Stimulated activated CD8-positive, alpha-beta memory T cell treated with anti-CD3 and anti-CD28 coated beads, Interleukin-2, amount 100 ng/mL, for 48 hours (primary cell): ENCODE results near the gene OR6T1.

Source experiments
- DNase-seq, 2 donors: peaks; one replicate each; pipeline ENCODE4 v3.0.0-alpha.2; 2020; ENCODE audit warnings: low read depth in 2 of 2

The OR6T1 gene, protein sequence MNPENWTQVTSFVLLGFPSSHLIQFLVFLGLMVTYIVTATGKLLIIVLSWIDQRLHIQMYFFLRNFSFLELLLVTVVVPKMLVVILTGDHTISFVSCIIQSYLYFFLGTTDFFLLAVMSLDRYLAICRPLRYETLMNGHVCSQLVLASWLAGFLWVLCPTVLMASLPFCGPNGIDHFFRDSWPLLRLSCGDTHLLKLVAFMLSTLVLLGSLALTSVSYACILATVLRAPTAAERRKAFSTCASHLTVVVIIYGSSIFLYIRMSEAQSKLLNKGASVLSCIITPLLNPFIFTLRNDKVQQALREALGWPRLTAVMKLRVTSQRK

DNA sequence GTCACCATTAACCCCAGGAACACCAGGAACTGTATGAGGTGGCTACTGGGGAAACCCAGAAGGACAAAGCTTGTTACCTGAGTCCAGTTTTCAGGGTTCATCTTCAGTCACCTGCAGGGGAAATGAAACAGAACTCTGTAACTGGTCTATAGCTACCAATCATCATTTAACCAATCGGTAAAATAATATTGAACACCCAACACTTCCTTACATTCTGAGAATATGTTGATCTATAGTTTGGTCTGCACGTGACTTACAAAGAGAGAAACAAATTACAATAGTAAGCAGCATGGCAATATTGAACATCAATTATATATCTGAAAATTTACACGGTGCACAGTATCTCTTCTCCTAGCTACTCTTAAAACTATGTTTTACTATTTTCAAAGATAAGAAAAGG lies at the start of gene OR6T1:
TSS of gene OR6T1 (minus strand) at position 101 of the 400 bp plus-strand sequence. CDS start at position 101, 0 bp downstream.
- DNase-seq, result no peak

DNA sequence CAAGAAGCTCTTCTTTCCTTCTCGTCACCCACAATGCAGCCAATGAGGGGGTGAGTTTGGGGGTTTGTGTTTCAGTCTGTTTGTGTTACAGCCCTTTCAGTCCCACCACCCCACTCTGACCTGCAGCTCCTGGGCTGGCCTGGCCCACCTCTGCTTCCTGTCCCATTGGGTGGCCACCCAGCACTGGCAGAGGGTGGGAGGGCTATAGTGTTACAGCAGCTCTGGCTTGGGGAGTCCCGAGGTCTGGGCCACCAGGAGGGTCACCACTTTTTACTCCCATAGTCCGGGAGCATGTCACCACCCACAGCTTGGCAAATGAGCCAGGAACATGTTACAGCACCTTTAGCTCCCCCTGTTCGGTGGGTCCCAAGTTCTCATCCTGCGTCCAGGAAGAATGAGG lies 35.7 kb upstream of the OR6T1 start:
- DNase-seq, result no peak

DNA sequence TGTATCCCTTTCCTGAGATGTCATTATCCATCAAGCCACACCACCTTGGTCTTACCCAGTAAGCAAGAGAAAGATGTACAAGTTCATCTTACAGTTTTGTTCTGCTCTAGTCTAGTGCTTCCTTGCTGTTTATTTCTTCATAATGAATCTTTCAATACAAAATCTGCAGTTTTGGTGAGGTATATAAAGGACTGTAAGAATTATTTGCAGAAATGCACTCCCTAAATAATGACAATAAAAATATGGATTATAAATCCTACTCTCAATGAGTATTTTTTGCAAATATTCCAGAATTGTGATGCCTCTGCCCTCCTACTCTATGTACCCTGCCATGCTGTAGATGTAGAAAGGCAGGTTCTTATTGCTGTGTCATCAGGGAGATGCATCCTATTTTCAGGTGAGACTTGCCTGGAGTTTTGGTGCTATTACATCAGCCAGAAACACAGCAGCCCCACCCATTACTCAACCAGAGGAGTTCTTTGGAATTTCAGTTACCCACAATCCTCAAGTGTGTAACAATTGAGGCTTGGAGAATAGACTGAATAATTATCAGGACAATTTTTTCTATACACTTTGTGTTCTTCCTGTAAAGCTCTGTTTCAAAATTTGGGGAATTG lies 34.2 kb upstream of the OR6T1 start, which contains the start of gene OR10S1:
TSS of gene OR10S1 (minus strand) at position 51 of the 617 bp plus-strand sequence. CDS start 117 bp downstream, outside the sequence.
- no peak for DNase-seq

DNA sequence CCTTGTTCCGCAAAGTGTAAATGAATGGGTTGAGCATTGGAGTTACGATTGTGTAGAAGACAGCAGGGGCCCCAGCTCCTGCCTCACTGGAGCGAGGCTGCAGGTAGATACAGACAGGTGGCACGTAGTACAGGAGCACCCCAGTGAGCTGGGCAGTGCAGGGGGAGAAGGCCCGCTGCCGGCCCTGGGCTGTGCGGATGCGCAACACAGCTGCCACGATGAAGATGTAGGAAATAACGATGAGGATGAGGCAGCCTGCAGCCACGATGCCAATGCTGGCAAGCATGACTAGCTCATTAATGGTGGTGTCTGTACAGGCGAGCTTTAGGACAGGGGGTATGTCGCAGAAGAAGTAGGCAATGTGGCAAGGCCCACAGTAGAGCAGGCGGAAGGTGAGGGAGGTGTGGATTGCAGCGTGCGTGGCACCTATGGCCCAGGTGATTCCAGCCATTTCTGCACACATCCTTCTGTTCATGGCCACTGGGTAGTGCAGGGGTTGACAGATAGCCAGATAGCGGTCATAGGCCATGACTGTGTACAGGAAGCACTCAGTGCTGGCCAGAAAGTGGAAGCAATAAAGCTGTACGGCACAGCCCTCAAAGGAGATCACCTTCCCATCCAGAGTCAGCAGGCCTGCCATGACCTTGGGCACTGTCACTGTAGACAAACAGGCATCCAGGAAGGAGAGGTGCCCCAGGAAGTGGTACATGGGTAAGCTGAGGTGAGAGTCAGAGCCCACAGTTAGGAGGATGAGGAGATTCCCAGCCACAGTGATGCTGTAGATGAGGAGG lies 33.3 kb upstream of the OR6T1 start:
- no peak for DNase-seq

DNA sequence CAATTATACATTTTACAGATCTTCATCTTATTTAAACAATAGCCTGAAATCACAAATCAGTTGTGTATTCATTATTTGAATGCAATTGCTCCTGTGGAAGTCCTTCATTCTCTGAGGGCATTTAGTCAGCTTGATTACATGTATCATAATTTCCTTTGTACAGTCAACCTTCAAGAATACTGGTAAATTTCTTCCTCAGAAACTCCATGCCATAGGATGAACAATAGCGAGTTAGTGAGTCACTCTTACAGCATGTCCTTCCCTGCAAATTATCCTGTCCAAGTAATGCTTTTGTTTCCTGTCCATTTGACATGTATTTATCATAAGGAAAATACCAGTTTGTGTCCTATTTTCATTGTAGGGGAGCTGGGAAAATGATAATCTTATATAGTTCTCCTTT lies 30.2 kb upstream of the OR6T1 start:
- DNase-seq, result no peak

DNA sequence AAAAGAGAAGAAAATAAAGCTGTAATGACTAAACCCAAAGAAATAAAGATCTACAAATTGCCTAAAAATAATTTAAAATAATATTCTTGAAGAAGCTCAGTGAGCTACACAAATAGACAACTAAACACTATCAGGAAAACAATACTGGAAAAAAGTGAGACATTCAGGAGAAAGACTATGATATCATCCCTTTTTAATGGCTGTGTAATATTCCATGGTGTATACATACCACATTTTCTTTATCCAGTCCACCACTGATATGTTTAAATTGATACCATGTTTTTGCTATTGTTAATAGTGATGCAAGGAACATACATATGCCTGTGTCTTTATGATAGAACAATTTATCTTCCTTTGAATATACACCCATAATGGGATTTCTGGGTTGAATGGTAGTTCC lies 13.1 kb upstream of the OR6T1 start:
- no peak for DNase-seq

DNA sequence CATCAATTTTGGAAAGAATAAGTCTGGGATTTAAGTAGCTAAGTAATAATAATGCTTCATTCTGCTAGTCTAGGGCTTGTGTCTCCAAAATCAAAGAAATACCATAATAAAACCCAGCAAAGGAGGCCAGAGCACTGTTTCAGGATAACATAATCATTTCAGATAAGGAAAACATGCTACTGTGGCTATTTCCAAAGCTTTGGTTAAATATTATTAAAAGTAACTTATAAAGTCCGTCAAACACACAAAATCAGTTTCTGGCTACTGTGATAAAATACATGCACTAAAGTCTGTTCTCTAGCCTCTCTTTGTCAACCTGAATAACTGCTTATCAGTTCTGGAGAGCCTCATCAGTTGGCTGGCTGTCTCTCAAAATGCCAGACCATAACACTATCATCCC lies 1.5 kb upstream of the OR6T1 start:
- no peak for DNase-seq

DNA sequence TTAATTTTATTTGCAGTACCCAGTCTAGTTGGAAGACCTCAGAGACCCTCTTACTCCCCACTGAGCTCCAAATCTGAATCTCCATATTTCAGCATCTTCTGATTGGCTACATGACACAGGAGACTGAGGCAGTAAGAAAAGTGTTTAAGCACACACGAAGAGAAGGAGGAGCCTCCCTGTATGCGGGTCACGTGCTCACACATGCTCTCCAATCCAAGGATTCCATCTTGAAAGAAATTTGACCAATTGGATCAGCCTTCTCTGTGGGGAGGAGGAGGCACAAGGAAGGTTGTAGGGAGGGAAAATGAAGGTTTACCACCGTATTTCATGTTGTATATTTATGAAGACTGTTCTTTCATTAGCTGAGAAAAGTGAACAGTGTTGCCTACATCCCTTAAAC lies 1.2 kb downstream of the OR6T1 start:
- DNase-seq, result no peak

DNA sequence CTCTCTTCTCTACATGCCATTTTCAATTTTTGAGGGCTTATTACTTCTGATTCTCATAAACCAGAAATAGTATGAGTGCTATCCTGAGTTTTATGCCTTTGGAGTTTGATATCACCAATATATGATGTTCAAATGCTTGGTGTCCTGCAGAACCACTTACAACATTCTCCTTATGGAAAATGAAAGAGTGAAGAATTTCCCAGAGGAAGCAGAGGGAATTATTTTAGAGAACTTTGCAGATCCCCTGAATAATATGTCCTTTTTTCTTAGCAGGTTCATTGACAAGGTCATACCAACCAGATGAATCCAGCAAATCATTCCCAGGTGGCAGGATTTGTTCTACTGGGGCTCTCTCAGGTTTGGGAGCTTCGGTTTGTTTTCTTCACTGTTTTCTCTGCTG lies 4.3 kb downstream of the OR6T1 start, which contains the start of gene OR4D5:
TSS of gene OR4D5 (plus strand) at position 301 of the 400 bp plus-strand sequence. CDS start at position 301, 0 bp downstream.
- DNase-seq, result no peak

DNA sequence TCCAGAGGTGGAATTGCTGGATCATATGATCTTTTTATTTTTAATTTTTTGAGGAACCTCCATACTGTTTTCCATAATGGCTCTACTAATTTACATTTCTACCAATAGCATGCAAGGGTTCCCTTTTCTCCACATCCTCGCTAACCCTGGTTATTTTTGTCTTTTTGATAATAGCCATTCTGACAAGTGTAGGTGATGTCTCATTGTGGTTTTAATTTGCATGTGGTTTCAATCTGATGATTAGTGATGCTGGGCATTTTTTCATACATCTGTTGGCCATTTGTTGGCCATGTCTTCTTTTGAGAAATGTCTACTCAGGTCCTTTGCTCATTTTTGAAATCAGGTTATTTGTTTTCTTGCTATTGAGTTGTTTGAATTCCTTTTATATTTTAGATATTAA lies 19.6 kb downstream of the OR6T1 start:
- no peak for DNase-seq

DNA sequence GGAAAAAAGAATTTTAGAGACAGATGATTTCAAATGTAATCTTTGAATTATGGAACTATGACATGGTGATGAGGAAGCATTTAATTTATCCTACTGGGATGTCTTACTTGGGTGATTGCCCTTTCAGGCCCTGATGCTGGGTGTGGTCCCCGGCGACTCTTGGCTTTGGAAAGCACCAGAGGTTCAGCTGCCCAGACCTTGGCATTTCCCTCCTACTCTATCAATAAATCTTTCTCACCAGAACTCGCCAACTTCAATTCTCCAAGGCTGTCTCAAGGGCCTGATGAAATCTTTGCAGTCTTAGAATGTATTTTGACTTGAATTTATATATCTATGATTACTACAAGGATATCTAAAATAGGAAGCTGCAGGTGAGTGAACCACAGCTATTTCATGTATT lies 22.7 kb downstream of the OR6T1 start:
- no peak for DNase-seq

DNA sequence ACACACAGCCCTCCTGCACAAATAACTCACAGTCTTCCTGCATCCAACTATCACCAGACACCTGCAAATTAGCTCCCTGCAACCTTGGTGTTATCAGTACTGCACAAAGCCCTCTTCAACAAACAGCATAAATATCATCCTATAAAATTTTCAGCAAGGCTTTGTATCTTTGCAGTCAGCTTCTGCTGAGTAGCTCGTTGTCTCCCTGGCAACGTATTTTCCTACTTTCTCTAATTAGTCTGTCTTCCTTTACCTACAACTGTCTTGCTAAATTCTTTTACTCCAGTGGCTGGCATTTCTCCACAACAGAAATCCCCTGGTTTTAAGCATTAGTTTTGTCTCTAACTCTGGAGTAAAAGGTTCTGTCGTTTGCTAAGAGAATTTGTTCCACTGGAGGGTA lies 37.8 kb downstream of the OR6T1 start:
- DNase-seq, result no peak

DNA sequence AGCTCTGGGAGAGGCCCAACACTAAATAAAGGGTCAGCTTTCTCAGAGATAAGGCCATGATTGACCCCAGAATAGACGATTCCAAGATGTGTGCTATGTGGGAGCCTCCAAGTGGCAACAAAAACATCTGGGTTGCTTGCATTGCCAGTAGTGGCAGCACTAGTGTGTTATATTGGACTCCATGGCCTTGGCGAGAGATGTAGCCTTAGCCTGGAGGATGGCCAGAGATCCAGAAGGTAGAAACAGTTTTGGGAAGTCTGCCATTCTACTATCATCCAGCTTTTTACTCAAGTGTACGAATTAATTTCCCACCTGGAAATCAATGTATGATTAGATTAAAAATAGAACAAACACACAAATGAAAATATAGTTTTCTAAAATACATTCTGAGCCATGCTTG lies 38.7 kb downstream of the OR6T1 start:
- no peak for DNase-seq

DNA sequence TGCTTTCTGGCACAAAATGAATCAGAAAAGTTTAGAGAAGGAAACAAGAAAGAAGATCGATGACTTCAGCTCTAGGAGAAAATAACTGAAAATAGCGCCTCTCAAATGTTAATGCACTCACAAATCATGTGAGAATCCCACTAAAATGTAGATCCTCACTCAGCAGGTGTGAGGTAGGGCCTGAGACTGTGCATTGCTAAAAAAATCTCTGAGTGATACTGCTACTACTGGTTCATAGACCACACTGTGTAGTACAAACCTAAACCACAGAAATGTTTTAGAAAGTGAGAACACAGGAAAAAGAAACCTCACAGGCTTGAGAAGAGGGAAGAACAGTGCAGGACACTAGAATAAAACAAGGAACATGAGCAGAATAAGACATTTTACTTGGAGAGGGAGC lies 39.7 kb downstream of the OR6T1 start:
- no peak for DNase-seq

DNA sequence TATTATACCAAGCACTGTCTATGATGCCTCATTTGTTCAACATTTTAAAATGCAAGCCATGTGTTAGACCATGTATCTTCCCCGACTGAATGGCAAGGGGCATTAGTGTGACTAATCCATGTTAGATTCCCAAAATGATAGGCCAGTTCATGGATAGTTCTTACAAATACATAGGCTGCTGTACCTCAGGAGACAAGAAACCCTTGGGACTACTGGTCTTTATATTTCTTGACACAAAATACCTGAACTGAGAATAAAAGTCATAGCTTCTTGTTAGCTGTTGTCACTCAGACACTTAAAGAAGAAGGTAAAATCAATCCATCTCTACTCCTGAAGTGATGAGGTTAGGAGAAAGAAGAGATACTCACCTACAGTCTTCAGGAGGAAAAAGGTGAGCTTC lies 41.8 kb downstream of the OR6T1 start, which contains the start of gene OR8D4:
TSS of gene OR8D4 (plus strand) at position 301 of the 400 bp plus-strand sequence. CDS start 4,265 bp downstream, outside the sequence.
- no peak for DNase-seq

DNA sequence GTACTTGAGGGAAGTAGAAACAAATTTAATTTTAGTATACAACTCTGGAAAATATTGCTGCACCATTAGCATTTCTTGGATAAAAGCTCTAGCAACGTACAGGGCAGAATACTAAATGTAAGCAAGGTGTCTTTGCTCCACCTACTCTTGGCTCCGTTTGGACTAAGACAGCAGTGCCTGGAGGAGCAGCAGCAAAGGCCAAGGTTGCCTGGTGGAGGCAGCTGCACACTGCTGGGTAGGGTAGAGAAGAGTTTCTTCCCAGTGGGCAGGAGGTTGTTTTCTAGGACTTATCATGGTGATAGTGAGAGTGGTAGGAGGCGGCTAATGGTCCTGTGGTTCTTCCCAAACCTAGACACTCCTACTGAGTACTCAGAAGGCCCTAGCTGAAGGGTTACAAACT lies 43.8 kb downstream of the OR6T1 start:
- DNase-seq, result no peak
